Occipital lobe (tissue), 2 donors: Measurements from ENCODE around the gene PDCD5. TPM values are rescaled to one million over a fixed set of nuclear protein-coding genes. Genes with fewer than 3 reads are reported as not detected.
A peak's percentile ranks its signal among the peaks of the same experiment; 100 is the strongest.
"Not testable (repeated sequence)": the region's sequence is repeated elsewhere in the genome, so short reads cannot be mapped to it uniquely, and the experiment has no call there.

Source experiments
- DNase-seq: peaks from one replicate; lab custom pipeline; 2025; lab: John Stamatoyannopoulos, UW
- total RNA-seq: library from RNA; depleted of rRNA; stranded (reverse); fragments of >200 nt; gene quantifications from one replicate; pipeline ENCODE4 v1.2.3, GENCODE V29; 2014

Gene PDCD5
- total RNA-seq, 1 donor from 2014 or later, result 32.3 TPM

GRCh38 chr19:32576790-32577189, 4.2 kb upstream of the PDCD5 start:
- DNase-seq, result no peak

GRCh38 chr19:32580353-32580900, 563 bp upstream of the PDCD5 start:
- no peak for DNase-seq

- no peak for DNase-seq
These were observed 752 bp downstream of the PDCD5 start for GRCh38 chr19:32581705-32582179.

- not testable (repeated sequence) for DNase-seq
These were observed 6.9 kb downstream of the PDCD5 start for GRCh38 chr19:32587747-32588504.

- no peak for DNase-seq
These were observed 13.0 kb downstream of the PDCD5 start for GRCh38 chr19:32594021-32594420.

GRCh38 chr19:32595491-32595890, 14.5 kb downstream of the PDCD5 start:
- no peak for DNase-seq

- DNase-seq, result no peak
These were observed 17.0 kb downstream of the PDCD5 start for GRCh38 chr19:32598022-32598421.

- no peak for DNase-seq
These were observed 18.3 kb downstream of the PDCD5 start for GRCh38 chr19:32599258-32599657.

- DNase-seq, result peak; percentile 3
These were observed 18.8 kb downstream of the PDCD5 start for GRCh38 chr19:32599736-32600157.

GRCh38 chr19:32603961-32604360, 23.0 kb downstream of the PDCD5 start:
- no peak for DNase-seq

GRCh38 chr19:32605544-32605943, 24.6 kb downstream of the PDCD5 start:
- no peak for DNase-seq

GRCh38 chr19:32606289-32606688, 25.3 kb downstream of the PDCD5 start:
- DNase-seq, result no peak

GRCh38 chr19:32607479-32607878, 26.5 kb downstream of the PDCD5 start:
- DNase-seq, result no peak

GRCh38 chr19:32611161-32611560, 30.2 kb downstream of the PDCD5 start:
- no peak for DNase-seq

GRCh38 chr19:32613008-32613407, 32.0 kb downstream of the PDCD5 start:
- no peak for DNase-seq

GRCh38 chr19:32614916-32615315, 33.9 kb downstream of the PDCD5 start:
- no peak for DNase-seq

- no peak for DNase-seq
These were observed 34.6 kb downstream of the PDCD5 start for GRCh38 chr19:32615569-32615968.

- DNase-seq, result no peak
These were observed 38.2 kb downstream of the PDCD5 start for GRCh38 chr19:32619051-32619685.

GRCh38 chr19:32622002-32622401, 41.0 kb downstream of the PDCD5 start:
- no peak for DNase-seq

- no peak for DNase-seq
These were observed 43.4 kb downstream of the PDCD5 start for GRCh38 chr19:32624410-32624809.

GRCh38 chr19:32626969-32627368, 46.0 kb downstream of the PDCD5 start:
- no peak for DNase-seq

GRCh38 chr19:32627714-32628270, 46.8 kb downstream of the PDCD5 start:
- DNase-seq, result no peak
